Mesodermal cell (in vitro differentiated cells): ENCODE results near the gene NDUFB4.

Experiments used
- H3K27ac ChIP-seq: 2 replicates; pipeline ENCODE4 v1.7.0; 2013; ENCODE audit warnings: mild to moderate bottlenecking, low read depth, low read length, moderate library complexity; ENCODE audit not compliant: severe bottlenecking
- H3K36me3 ChIP-seq: 2 replicates; pipeline ENCODE4 v1.7.1; 2013; ENCODE audit warnings: mild to moderate bottlenecking, low read length, moderate library complexity; ENCODE audit not compliant: control insufficient read depth, insufficient read depth
- H3K4me1 ChIP-seq: one replicate; pipeline ENCODE4 v1.7.1; 2013; ENCODE audit warnings: mild to moderate bottlenecking, low read length; ENCODE audit not compliant: insufficient read depth, control insufficient read depth, poor library complexity, severe bottlenecking
- H3K4me3 ChIP-seq: 2 replicates; pipeline ENCODE4 v1.7.0; 2013; ENCODE audit warnings: low read length, control low read depth, mild to moderate bottlenecking; ENCODE audit not compliant: insufficient read depth, poor library complexity, severe bottlenecking; ENCODE audit errors: extremely low read depth
- H3K9me3 ChIP-seq: 2 replicates; pipeline ENCODE4 v1.7.1; 2013; ENCODE audit warnings: mild to moderate bottlenecking, low read length, moderate library complexity; ENCODE audit not compliant: control insufficient read depth
- WGBS, 2 experiments: methylation state at CpG; one replicate each; pipeline ENCODE4 v1.1.5; 2013; ENCODE audit warnings: missing lambda C conversion rate in 2 of 2; ENCODE audit not compliant: insufficient coverage in 2 of 2; 5-methylcytosine and 5-hydroxymethylcytosine counted together

Gene NDUFB4

DNA sequence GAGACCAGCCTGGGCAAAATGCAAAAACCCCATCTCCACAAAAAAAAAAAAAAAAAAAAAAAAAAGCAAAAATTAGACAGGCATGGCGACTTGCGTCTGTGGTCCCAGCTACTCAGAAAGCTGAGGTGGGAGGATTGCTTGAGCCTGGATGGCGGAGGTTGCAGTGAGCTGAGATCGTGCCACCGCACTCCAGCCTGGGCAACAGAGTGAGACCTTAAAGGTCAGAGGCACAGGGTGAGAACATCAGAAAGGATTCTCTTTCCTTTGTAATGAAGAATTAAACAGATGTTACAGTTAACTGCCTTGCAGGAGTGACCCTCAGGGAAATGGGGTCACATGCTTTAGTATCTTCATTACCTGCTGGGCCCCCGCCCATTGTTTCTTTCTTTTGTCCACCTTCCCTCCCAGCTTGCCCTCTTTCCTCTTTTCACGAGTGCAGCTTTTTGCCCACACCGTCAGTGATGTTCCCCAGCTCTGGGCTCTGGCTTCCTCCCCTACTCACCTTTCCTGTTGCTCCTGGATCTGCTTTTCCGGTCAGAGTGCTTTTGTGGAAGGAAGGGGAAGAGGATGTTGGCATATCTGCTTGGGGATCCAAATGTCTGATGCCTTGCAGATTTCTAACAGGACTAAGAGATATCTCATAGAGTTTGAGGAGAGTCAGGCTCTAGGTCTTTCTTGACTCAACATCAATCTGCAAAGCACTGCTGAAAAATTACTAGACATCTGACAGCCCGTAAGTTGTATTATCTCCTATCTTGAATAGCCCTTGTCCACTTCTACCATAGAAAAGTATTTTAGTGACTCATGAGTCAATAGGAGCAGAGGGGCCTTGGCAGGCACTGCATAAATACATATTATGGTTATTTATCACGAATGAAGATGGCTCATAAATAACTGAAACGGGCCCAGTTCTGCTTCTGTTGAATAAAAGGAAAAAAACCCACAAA, 35.6 kb upstream of the NDUFB4 start:
- no peaks in the 10 kb centered on the region for H3K9me3 ChIP-seq
- H3K36me3 ChIP-seq, result no peaks in the 10 kb centered on the region
- 65% methylated on average over 6 to 8 of the region's 12 CpGs for WGBS, 2 experiments
- peaks cover 29% of the 10 kb centered on the region for H3K4me1 ChIP-seq
- H3K27ac ChIP-seq, result peak overlapping the region; percentile 99
- H3K4me3 ChIP-seq, result peak overlapping the region; percentile 44

DNA sequence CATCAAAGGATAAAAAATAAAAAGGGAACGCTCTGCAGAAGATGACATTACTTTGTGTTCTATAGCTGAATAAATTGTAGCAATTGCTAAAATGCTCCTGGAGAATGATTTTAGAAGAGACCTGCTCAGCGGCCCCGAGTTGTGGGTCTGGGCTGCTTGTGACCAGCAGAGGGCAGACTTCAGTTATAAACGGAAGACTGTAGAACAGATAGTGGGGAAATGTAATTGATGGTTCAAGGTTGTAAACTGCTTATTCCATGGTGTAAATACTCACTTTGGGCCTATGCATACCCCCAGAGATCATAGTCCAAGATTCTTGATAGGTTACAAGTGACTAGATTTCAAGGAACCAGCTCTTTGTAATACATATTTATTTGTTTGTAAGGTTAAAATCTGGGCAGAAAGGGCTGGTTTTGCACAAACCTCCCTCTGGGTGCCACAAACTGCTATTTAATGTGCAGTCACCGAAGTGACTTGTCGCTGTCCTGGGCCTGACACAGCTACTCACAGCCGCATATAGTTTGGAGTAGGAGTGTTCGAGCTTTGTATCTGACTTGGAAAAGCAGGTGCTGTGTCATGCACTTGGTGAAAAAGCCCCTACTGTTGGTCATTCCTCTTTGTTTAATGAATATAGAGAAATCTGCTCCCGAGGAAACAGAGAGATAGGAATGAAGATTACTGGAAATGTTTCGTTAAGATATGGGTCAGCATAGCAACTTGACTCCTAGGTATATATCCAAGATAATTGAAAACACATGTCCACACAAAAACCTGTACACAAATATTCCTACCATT, 34.7 kb upstream of the NDUFB4 start:
- Histone ChIP-seq H3K36me3 (no peaks in the 10 kb centered on the region), H3K27ac (no peak overlapping the region), H3K4me3 (no peak overlapping the region), H3K9me3 (no peaks in the 10 kb centered on the region), H3K4me1 (peaks cover 29% of the 10 kb centered on the region)
- 35 to 36% methylated on average over 7 to 8 of the region's 10 CpGs for WGBS, 2 experiments

DNA sequence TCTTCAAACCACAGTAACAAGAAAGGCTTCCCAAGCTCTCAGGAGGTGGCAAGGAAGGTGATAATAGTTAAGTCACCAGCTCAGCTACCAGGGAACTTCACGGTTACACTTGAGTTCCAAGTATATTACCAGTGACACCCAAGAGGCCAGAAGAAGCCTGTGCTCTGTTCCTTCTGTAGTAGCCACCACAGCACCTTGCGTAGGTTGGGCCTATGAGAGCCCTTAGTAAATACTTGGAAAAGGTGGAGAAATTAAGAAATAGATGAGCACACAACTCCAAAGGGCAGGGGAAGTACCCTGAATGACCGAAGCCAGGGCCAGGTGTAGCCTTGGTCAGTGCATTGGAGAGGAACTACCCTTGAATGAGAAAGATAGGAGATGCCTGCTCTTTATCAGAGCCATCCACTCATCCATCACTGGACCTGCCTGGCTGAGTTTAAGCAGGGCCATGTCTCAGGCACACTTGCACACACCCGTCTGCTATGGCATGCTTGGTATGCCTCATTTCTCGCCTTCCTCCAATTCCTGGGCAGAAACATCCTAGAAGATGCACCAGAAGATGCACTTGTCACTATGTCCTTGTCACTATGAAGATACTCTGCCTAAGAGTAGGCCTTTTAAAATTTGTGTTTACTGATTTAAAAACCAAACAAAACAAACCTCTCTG, 32.6 kb upstream of the NDUFB4 start:
- H3K9me3 ChIP-seq, result no peaks in the 10 kb centered on the region
- H3K36me3 ChIP-seq, result no peaks in the 10 kb centered on the region
- no peak overlapping the region for H3K4me3 ChIP-seq
- 87 to 93% methylated on average over 3 to 4 of the region's 5 CpGs for WGBS, 2 experiments
- peaks cover 30% of the 10 kb centered on the region for H3K4me1 ChIP-seq
- no peak overlapping the region for H3K27ac ChIP-seq

DNA sequence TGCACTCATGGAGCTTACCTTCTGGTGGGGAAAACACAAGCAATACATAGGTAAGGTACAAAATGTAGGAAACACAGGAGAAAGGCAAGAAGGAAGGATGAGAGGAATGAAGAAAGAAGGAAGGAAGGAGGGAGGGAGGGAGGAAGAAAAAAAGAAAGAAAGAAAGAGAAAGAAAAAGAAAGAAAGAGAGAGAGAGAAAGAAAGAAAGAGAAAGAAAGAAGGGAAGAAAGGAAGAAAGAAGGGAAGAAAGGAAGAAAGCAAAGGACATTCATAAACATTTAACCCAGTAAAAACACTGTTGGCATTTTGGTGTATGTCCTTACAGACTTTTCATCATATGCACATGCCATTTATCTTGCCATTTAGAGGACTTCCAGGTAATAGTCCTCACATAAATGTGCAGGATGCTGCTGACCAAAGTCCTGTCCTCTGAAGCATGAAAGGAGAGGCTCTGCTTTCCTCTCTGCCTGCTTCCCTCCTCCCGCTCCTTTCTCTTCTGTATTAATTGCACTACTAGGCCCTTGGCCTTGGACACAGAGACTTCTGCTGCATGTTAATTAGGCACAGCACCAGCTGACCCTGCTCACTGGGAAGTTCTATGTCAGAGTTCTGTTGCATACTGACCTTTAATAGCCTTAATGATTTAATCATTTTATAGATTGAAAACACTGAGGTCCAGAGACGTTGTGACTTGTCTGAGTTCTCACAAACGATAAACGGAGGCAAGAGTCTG, 29.7 kb upstream of the NDUFB4 start:
- H3K27ac ChIP-seq, result no peak overlapping the region
- WGBS, 2 experiments, result 90 to 96% methylated on average over 3 to 4 of the region's 4 CpGs

DNA sequence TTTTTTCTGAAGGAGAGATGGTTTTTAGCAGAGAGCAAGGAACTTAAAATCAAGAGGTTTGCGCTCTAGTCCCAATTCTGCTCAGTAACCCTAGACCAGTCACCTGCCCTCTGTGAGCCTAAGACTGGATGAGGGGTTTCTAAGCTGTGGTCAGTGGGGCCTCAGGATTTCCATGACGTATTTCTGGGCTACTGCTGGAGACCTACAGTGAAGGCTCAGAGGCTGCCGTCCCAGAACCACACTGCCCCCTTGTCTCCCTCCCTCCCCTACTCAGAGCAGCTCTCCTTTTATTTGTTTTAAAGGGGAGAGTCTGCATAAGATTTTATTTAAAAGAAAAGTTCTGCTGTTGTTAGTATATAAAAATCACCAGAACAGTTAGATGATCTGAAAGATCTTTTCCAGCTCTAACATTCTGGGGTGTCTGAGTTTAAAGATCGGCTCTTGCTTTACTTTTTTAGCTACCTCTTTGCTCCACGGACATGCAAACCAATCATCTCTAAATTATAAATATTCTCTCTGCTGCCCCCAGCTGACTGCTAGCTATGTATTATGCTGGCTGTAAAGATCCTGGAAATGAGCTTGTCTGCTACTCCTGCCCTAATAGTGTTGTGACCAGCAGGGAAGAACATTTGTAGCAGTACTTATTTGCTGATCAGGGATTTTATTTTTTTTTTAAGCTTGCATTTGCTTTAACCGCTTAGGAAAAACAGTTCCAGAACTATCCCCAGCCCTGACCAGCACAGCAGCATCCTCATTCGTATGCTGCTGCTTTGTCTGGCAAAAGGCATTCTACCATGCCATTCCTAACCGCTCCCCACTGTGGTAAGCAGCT, 28.6 kb upstream of the NDUFB4 start:
- Histone ChIP-seq H3K27ac (peak overlapping the region; percentile 71), H3K36me3 (no peaks in the 10 kb centered on the region), H3K9me3 (peaks cover 6% of the 10 kb centered on the region), H3K4me1 (peaks cover 14% of the 10 kb centered on the region), H3K4me3 (no peak overlapping the region)
- 54 to 90% methylated on average over 2 to 4 of the region's 8 CpGs for WGBS, 2 experiments

More for the DNA sequence above, 29.7 kb upstream of the NDUFB4 start:
- Histone ChIP-seq H3K4me1 (peaks cover 14% of the 10 kb centered on the region), H3K36me3 (no peaks in the 10 kb centered on the region), H3K9me3 (no peaks in the 10 kb centered on the region), H3K4me3 (no peak overlapping the region)

DNA sequence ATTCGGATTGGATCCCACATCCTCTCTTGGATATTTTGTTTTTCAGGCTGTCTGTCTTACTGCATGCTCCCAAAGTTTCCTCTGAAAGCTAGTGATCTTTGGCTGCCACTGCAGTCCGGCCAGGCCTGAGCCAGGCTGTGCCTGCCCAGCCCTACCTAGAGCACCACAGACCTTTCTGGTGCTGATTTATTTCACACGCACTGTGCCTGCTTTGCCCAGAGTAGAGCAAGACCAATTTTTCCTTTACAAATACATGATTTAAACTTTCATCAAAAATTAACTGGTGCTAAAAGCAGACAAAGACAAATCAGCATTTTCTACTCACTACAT, 28.0 kb upstream of the NDUFB4 start:
- Histone ChIP-seq H3K4me1 (peaks cover 14% of the 10 kb centered on the region), H3K36me3 (no peaks in the 10 kb centered on the region), H3K4me3 (no peak overlapping the region), H3K9me3 (peaks cover 6% of the 10 kb centered on the region), H3K27ac (peak overlapping the region; percentile 71)
- WGBS, 2 experiments, result 38 to 60% methylated on average over 3 of the region's 3 CpGs

DNA sequence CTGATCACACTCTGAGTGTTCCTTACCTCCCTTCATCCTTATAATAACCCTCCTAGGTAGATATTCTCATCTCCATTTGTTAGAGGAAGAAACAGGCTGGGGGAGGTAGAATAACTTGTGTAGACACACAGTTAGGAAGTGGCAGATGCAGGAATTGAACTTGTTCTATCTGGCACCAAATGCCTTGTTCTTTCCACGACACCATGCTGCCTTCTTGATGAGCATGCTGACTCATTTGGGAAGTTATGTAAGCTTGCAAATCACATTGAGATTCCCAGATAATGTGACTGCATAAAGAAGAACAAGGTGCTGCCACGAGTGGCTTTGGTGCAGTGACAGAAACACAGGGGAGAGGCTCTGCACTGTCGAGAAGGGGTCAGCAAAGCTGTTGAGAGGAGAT, 27.5 kb upstream of the NDUFB4 start:
- Histone ChIP-seq H3K36me3 (no peaks in the 10 kb centered on the region), H3K9me3 (peaks cover 6% of the 10 kb centered on the region), H3K4me1 (peaks cover 11% of the 10 kb centered on the region), H3K27ac (peak overlapping the region; percentile 0), H3K4me3 (no peak overlapping the region)
- 77 to 100% methylated on average over 2 to 3 of the region's 3 CpGs for WGBS, 2 experiments

DNA sequence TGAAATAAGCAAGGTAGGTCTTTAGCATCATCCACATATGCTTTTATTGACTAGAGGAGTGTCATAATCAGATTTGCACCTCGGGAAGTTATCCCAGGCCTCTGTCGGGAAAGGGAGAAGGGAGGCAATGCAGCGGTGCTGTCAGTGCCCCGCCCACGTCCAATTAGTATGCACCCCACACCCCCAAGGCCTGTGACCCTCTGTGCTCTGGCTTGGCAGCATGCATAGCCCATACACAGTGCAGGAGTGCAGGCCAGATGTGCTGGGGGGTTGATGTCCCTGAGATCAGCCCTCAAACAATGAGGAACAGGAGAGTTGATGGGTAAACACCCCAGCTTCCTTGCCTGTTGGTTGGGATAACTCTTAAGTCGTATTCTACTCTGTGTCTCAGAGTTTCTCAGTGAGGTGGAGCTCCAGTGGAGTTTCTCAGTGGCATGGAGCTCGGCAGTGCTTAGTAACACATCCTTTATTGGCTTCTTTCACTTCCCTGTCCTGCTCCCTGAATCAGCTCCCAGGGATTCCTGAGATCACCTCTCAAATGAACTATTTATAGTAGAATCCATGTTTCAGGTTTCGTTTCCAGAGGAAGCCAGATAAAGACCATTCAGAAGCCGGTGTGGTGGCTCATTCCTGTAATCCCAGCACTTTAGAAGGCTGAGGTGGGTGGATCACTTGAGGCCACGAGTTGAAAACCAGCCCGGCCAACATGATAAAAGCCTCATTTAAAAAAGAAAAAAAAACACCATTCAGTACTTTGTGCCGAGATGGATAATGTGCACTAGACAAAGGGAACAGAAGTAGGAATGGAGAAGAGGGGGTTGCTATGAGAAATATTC, 26.7 kb upstream of the NDUFB4 start:
- peaks cover 6% of the 10 kb centered on the region for H3K9me3 ChIP-seq
- H3K4me1 ChIP-seq, result peaks cover 8% of the 10 kb centered on the region
- H3K36me3 ChIP-seq, result no peaks in the 10 kb centered on the region
- no peak overlapping the region for H3K4me3 ChIP-seq
- WGBS, 2 experiments, result 70 to 72% methylated on average over 4 to 5 of the region's 12 CpGs
- H3K27ac ChIP-seq, result peak overlapping the region; percentile 37

DNA sequence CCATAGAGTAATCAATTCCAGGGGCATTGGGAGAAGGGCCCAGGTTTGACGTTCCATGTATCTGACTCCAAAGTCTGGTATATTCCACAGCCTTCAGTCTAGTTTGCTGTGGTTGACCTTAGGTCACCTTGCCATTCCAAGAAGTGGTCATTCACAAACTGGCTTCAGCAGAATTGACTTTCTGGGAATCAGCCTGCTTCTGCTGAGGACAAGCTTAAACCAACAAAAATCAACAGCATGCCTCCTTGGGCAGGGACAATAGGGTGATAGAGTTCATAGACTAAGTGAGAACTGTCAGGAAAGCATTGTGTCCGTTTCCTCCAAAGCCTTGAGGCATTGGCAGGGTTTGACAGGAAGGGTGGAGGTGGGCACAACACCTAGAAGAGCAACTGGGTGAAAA, 24.1 kb upstream of the NDUFB4 start:
- Histone ChIP-seq H3K9me3 (peaks cover 6% of the 10 kb centered on the region), H3K36me3 (no peaks in the 10 kb centered on the region), H3K27ac (no peak overlapping the region), H3K4me3 (no peak overlapping the region), H3K4me1 (peaks cover 7% of the 10 kb centered on the region)
- WGBS, 2 experiments, result 90 to 92% methylated on average over 1 to 2 of the region's 2 CpGs
